HepG2 (cell line): ENCODE measurements around the gene ZNF860. TPM values are rescaled to one million over a fixed set of nuclear protein-coding genes. Genes with fewer than 3 reads are reported as not detected.

Experiments used
- ATAC-seq: fragments of 200-7000 bp; cut with Tn5 transposase; 3 replicates; pipeline ENCODE4 v1.9.1; 2020; ENCODE audit warnings: mild to moderate bottlenecking, moderate library complexity
- BruUV-seq: library from RNA; stranded (reverse); fragments of 400-500 nt; replicated peaks from 2 replicates; lab custom pipeline; 2021; lab: Mats Ljungman, UMichigan
- CTCF ChIA-PET: fragments of 300-600 bp; formaldehyde crosslinking; extraction: SDS; loops from one replicate; lab custom pipeline; 2021; ENCODE audit warnings: low total read pairs, inconsistent platforms, low intra/inter-chr PET ratio; lab: Yijun Ruan, JAX
- POLR2A ChIA-PET: fragments of 350-600 bp; sonication (Branson Sonifier 250); formaldehyde crosslinking; loops from one replicate; lab custom pipeline; 2020; ENCODE audit warnings: antibody characterized with exemption, inconsistent platforms; lab: Yijun Ruan, JAX
- DNase-seq: peaks from one replicate; pipeline ENCODE4 v3.0.0-alpha.2; 2015; ENCODE audit warnings: low spot score
- FAIRE-seq: peaks from 3 replicates; lab custom pipeline; 2011; peaks lifted over from hg19 to GRCh38; lab: Jason Lieb, UNC
- H2AFZ ChIP-seq: one replicate; pipeline ENCODE4 v1.6.1; 2011; ENCODE audit warnings: low read length, inconsistent platforms
- H3K27ac ChIP-seq: fragments of 300-600 bp; 3 replicates; pipeline ENCODE4 v1.8.0; 2011; ENCODE audit warnings: mixed run types, mild to moderate bottlenecking, mixed read lengths, low read length, inconsistent platforms; ENCODE audit not compliant: insufficient read depth; ENCODE audit errors: extremely low read length
- H3K27me3 ChIP-seq, 2 experiments: fragments of 200-600 bp in 1 of 2; 2 replicates in 1 of 2; 3 replicates in 1 of 2; pipeline versions ENCODE4 v1.6.0 to v1.8.0; 2011; ENCODE audit warnings: low read length in 2 of 2, mild to moderate bottlenecking in 2 of 2, moderate library complexity in 2 of 2, inconsistent platforms in 1 of 2; ENCODE audit not compliant: insufficient read depth in 2 of 2, control insufficient read depth in 1 of 2
- H3K36me3 ChIP-seq, 2 experiments: fragments of 200-600 bp in 1 of 2; replicated peaks in 1 of 2; 2 replicates in 1 of 2; 3 replicates in 1 of 2; pipeline versions ENCODE4 v1.5.1 to v1.8.0; 2011; ENCODE audit warnings: low read length in 2 of 2, inconsistent platforms in 1 of 2; ENCODE audit not compliant: insufficient read depth in 2 of 2, control insufficient read depth in 1 of 2
- H3K4me1 ChIP-seq: 2 replicates; pipeline ENCODE4 v1.5.1; 2012; ENCODE audit warnings: low read length, inconsistent platforms; ENCODE audit not compliant: insufficient read depth
- H3K4me2 ChIP-seq: 2 replicates; pipeline ENCODE4 v1.6.0; 2011; ENCODE audit warnings: low read depth, low read length, inconsistent platforms
- H3K4me3 ChIP-seq, 3 experiments: fragments of 200-600 bp in 1 of 3; sonication (generic), shearing (Covaris generic) in 1 of 3; replicated peaks in 1 of 3; 2 replicates each; pipeline ENCODE4 v1.5.1; 2011 to 2016; ENCODE audit warnings: low read length in 3 of 3, inconsistent platforms in 2 of 3, low read depth in 2 of 3, mild to moderate bottlenecking in 2 of 3, control low read depth in 1 of 3, mixed read lengths in 1 of 3; ENCODE audit not compliant: insufficient read depth in 1 of 3
- H3K79me2 ChIP-seq: one replicate; pipeline ENCODE4 v1.6.1; 2011; ENCODE audit warnings: low read length, inconsistent platforms; ENCODE audit not compliant: insufficient read depth
- H3K9ac ChIP-seq: 2 replicates; pipeline ENCODE4 v1.6.0; 2011; ENCODE audit warnings: mild to moderate bottlenecking, low read depth, low read length, inconsistent platforms; ENCODE audit not compliant: insufficient read depth
- H3K9me3 ChIP-seq: 2 replicates; pipeline ENCODE4 v1.5.1; 2012; ENCODE audit warnings: mild to moderate bottlenecking, low read length
- H4K20me1 ChIP-seq: 2 replicates; pipeline ENCODE4 v1.6.0; 2011; ENCODE audit warnings: inconsistent platforms, mild to moderate bottlenecking, low read length, moderate library complexity; ENCODE audit not compliant: insufficient read depth
- KMT2B ChIP-seq: IDR thresholded peaks from 2 replicates; pipeline ENCODE4 v1.6.1; 2016; ENCODE audit warnings: missing genetic modification reagents, missing compliant biosample characterization
- TEAD2 ChIP-seq: sonication (generic); formaldehyde crosslinking; IDR thresholded peaks from 2 replicates; pipeline ENCODE4 v1.9.0; 2021; ENCODE audit warnings: missing genetic modification reagents
- ZBTB8A ChIP-seq: sonication (generic); formaldehyde crosslinking; IDR thresholded peaks from 2 replicates; pipeline ENCODE4 v1.4.0; 2020; ENCODE audit warnings: mild to moderate bottlenecking, low read depth, missing genetic modification reagents, borderline replicate concordance
- ZFYVE20 ChIP-seq: sonication (generic); formaldehyde crosslinking; IDR thresholded peaks from 2 replicates; pipeline ENCODE4 v1.8.0; 2023; ENCODE audit warnings: low read depth, mild to moderate bottlenecking, moderate library complexity, missing genetic modification reagents, borderline replicate concordance
- ZIK1 ChIP-seq: sonication (generic); formaldehyde crosslinking; IDR thresholded peaks from 2 replicates; pipeline ENCODE4 v1.5.0; 2020; ENCODE audit warnings: mild to moderate bottlenecking, low read depth, missing genetic modification reagents, borderline replicate concordance
- ZNF777 ChIP-seq: sonication (generic); formaldehyde crosslinking; IDR thresholded peaks from 2 replicates; pipeline ENCODE4 v1.4.0; 2020; ENCODE audit warnings: missing genetic modification reagents
- WGBS: methylation state at CpG from one replicate; pipeline ENCODE4 v1.1.6; 2017; ENCODE audit warnings: low lambda C conversion rate; 5-methylcytosine and 5-hydroxymethylcytosine counted together
- in situ Hi-C: cut with HindIII; loops from 2 replicates; pipeline ENCODE4 v1.10.0; 2017; ENCODE audit warnings: low pct_unique_long_range_greater_than_20kb; ENCODE audit not compliant: extremely low pct_ligation_motif_present
- intact Hi-C: fragments of 100-400 bp; cut with micrococcal nuclease; formaldehyde crosslinking; loops from one replicate; pipeline ENCODE4 v1.10.0; 2022; ENCODE audit not compliant: unreplicated experiment
- polyA plus RNA-seq, 8 experiments: library from polyadenylated mRNA; depleted of rRNA in 3 of 8; stranded (reverse) in 7 of 8; unstranded in 1 of 8; fragments of >200 nt; fragmentation: Illumina TruSeq in 4 of 8; extraction: Trizol in 4 of 8; gene quantifications; 2 replicates each; pipeline versions ENCODE4 v1.2.1 to v1.2.3, GENCODE V29; 2011 to 2016; ENCODE audit warnings: low read depth in 4 of 8, missing spikeins in 1 of 8, mixed read lengths in 1 of 8; ENCODE audit not compliant: insufficient read depth in 1 of 8
- total RNA-seq, 5 experiments: library from RNA; depleted of rRNA; stranded (reverse); fragments of >200 nt; fragmentation: Illumina TruSeq; extraction: Trizol; gene quantifications; 2 replicates each; pipeline ENCODE4 v1.2.3, GENCODE V29; 2016; ENCODE audit warnings: low read depth in 1 of 5
- TF ChIP-seq, protein P1 (sequence below): sonication (generic); formaldehyde crosslinking; IDR thresholded peaks from 2 replicates; pipeline ENCODE4 v1.4.0; 2020; ENCODE audit warnings: missing genetic modification reagents
- TF ChIP-seq, protein P2 (sequence below): sonication (generic); formaldehyde crosslinking; IDR thresholded peaks from 2 replicates; pipeline ENCODE4 v1.4.0; 2020; ENCODE audit warnings: missing genetic modification reagents
- TF ChIP-seq, protein P3 (sequence below): sonication (generic); formaldehyde crosslinking; IDR thresholded peaks from 2 replicates; pipeline ENCODE4 v1.5.1; 2020; ENCODE audit warnings: mild to moderate bottlenecking, missing genetic modification reagents, borderline replicate concordance
- TF ChIP-seq, protein P4 (sequence below): sonication (generic); formaldehyde crosslinking; IDR thresholded peaks from 2 replicates; pipeline ENCODE4 v1.8.0; 2022; ENCODE audit warnings: missing genetic modification reagents, low read depth, mild to moderate bottlenecking, borderline replicate concordance
- TF ChIP-seq, protein P5 (sequence below): sonication (generic); formaldehyde crosslinking; IDR thresholded peaks from 2 replicates; pipeline ENCODE4 v1.5.0; 2020; ENCODE audit warnings: mild to moderate bottlenecking, missing genetic modification reagents

Gene ZNF860
- total and polyA plus RNA-seq, 2 of the 13 experiments (the other 11 are each of a cell fraction or from before 2014, with no cell fraction given), result 0.55 to 0.73 TPM

DNA sequence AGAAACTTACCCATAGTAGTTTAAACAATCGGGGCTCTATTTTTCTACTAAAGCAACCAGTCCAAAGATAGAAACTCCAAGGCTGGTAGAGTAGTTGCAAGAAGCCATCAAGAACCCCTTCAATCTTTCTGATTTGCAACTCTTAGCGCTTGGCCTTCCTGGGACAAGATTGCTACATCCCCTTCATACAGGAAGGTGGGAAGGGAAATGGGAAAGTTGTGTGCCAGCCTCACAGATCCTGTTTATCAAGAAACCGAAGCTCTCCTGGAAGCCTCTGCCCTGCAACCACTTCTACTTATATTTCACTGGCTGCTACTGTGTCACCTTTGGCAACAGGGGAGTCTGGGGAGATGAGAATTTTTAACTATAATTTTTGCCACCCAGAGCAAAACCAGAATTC lies 46.7 kb upstream of the ZNF860 start:
- Histone ChIP-seq H3K4me2 (no peak overlapping the region), H2AFZ (no peak overlapping the region), H3K27ac (no peak overlapping the region), H3K4me1 (peaks cover 33% of the 10 kb centered on the region), H3K36me3 (no peaks in the 10 kb centered on the region), H3K79me2 (peaks cover 43% of the 10 kb centered on the region), H4K20me1 (no peaks in the 10 kb centered on the region), H3K4me3 (no peak overlapping the region), H3K27me3 (no peaks in the 10 kb centered on the region), H3K9ac (no peak overlapping the region), H3K9me3 (no peaks in the 10 kb centered on the region)
- intact Hi-C loops (no loop called here), in situ Hi-C loops (no loop called here)
- 93% methylated on average over 3 of the region's 3 CpGs for WGBS
- FAIRE-seq, result no peak
- no peak for ATAC-seq
- ChIA-PET POLR2A (no interaction called here), CTCF (no interaction called here)
- no peak for TF ChIP-seq ZNF777 (CRISPR knock-in tag)
- TF ChIP-seq ZIK1 (CRISPR knock-in tag), result no peak
- TF ChIP-seq, protein P1, sequence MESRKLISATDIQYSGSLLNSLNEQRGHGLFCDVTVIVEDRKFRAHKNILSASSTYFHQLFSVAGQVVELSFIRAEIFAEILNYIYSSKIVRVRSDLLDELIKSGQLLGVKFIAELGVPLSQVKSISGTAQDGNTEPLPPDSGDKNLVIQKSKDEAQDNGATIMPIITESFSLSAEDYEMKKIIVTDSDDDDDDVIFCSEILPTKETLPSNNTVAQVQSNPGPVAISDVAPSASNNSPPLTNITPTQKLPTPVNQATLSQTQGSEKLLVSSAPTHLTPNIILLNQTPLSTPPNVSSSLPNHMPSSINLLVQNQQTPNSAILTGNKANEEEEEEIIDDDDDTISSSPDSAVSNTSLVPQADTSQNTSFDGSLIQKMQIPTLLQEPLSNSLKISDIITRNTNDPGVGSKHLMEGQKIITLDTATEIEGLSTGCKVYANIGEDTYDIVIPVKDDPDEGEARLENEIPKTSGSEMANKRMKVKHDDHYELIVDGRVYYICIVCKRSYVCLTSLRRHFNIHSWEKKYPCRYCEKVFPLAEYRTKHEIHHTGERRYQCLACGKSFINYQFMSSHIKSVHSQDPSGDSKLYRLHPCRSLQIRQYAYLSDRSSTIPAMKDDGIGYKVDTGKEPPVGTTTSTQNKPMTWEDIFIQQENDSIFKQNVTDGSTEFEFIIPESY (CRISPR knock-in tag), result peak; percentile 14; the same call in 1 of the 2 replicates
- no peak for TF ChIP-seq KMT2B
- no peak for TF ChIP-seq TEAD2 (CRISPR knock-in tag)
- BruUV-seq, result no TSS peak
- no peak for DNase-seq

DNA sequence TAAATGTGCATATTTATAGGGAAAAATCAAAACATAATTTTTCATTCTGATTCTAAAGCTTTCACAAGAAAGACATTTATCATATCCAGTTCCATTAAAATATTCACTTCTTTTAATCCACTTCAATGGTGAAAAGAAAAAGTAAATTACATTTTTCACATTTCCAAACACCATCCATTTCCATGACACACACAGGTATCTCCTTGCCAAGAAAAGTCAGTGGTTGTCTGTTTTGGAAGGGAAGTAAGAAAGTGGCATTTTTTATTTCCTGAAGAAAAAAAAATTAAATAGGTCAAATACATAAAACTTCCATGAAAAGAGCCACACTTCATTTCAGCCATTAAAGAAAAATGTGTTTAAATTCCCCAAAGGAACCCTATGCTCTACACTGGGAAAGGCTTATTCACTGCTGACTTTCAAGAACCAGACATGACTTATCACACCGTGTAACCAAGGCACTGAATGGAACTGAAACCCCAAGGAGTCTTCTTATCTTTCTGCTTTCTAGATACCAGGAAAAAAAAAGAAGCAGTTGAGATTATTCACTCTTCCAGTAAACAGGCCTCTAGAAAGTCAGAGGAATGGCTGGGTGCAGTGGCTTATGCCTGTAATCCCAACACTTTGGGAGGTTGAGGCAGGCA lies 45.0 kb upstream of the ZNF860 start:
- ChIA-PET CTCF (no interaction called here), POLR2A (no interaction called here)
- Histone ChIP-seq H3K36me3 (no peaks in the 10 kb centered on the region), H3K79me2 (peaks cover 37% of the 10 kb centered on the region), H3K4me1 (peaks cover 50% of the 10 kb centered on the region), H3K9ac (no peak overlapping the region), H4K20me1 (no peaks in the 10 kb centered on the region), H3K9me3 (no peaks in the 10 kb centered on the region), H3K27me3 (no peaks in the 10 kb centered on the region), H3K27ac (no peak overlapping the region), H3K4me3 (no peak overlapping the region), H2AFZ (no peak overlapping the region), H3K4me2 (no peak overlapping the region)
- ATAC-seq (no peak), FAIRE-seq (no peak), DNase-seq (no peak)
- BruUV-seq, result no TSS peak
- TF ChIP-seq ZBTB8A (CRISPR knock-in tag) (no peak), ZFYVE20 (CRISPR knock-in tag) (no peak)
- TF ChIP-seq, protein P2, sequence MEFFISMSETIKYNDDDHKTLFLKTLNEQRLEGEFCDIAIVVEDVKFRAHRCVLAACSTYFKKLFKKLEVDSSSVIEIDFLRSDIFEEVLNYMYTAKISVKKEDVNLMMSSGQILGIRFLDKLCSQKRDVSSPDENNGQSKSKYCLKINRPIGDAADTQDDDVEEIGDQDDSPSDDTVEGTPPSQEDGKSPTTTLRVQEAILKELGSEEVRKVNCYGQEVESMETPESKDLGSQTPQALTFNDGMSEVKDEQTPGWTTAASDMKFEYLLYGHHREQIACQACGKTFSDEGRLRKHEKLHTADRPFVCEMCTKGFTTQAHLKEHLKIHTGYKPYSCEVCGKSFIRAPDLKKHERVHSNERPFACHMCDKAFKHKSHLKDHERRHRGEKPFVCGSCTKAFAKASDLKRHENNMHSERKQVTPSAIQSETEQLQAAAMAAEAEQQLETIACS (CRISPR knock-in tag), result no peak
- TF ChIP-seq, protein P3, sequence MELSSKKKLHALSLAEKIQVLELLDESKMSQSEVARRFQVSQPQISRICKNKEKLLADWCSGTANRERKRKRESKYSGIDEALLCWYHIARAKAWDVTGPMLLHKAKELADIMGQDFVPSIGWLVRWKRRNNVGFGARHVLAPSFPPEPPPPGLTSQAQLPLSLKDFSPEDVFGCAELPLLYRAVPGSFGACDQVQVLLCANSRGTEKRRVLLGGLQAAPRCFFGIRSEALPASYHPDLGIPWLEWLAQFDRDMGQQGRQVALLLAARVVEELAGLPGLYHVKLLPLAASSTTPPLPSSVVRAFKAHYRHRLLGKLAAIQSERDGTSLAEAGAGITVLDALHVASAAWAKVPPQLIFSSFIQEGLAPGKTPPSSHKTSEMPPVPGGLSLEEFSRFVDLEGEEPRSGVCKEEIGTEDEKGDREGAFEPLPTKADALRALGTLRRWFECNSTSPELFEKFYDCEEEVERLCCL (CRISPR knock-in tag), result no peak
- TF ChIP-seq, protein P4, sequence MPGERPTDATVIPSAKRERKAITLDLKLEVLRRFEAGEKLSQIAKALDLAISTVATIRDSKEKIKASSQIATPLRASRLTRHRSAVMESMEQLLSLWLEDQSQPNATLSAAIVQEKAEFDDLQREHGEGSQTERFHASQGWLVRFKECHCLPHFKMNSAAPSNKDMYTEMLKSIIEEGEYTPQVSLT (CRISPR knock-in tag), result no peak
- TF ChIP-seq, protein P5, sequence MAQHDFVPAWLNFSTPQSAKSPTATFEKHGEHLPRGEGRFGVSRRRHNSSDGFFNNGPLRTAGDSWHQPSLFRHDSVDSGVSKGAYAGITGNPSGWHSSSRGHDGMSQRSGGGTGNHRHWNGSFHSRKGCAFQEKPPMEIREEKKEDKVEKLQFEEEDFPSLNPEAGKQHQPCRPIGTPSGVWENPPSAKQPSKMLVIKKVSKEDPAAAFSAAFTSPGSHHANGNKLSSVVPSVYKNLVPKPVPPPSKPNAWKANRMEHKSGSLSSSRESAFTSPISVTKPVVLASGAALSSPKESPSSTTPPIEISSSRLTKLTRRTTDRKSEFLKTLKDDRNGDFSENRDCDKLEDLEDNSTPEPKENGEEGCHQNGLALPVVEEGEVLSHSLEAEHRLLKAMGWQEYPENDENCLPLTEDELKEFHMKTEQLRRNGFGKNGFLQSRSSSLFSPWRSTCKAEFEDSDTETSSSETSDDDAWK (CRISPR knock-in tag), result no peak
- WGBS, result 83% methylated on average over 1 of the region's 1 CpG
- intact Hi-C loops (no loop called here), in situ Hi-C loops (no loop called here)
